HG02840 (cell line): ENCODE measurements around the gene QRFPR.
A peak's percentile ranks its signal among the peaks of the same experiment; 100 is the strongest.
"Not testable (repeated sequence)": the region's sequence is repeated elsewhere in the genome, so short reads cannot be mapped to it uniquely, and the experiment has no call there.

Source experiments
- ATAC-seq: cut with Tn5 transposase; IDR thresholded peaks from one replicate; pipeline ENCODE4 v1.9.1; 2021; ENCODE audit warnings: mild to moderate bottlenecking, moderate library complexity, moderate number of reproducible peaks; ENCODE audit not compliant: unreplicated experiment, low FRiP score

QRFPR gene

GRCh38 chr4:121340247-121340646 is 40.6 kb downstream of the QRFPR start:
- no peak for ATAC-seq

DNA sequence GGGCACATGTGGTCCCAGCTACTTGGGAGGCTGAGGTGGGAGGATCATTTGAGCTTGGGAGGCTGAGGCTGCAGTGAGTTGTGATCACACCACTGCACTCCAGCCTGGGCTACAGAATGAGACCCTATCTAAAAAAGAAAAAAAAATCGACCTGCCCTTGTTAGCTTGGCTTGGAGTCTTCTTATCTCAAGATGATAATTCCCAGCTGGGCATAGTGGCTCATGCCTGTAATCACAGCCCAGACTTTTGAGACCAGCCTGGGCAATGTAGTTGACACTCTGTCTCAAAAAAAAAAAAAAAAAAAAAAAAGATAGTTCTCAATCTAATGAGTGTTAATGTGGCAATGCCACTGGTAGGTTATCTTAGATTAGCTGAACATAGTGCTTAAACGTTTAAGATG is 41.0 kb downstream of the QRFPR start:
- ATAC-seq: no peak

- no peak for ATAC-seq
Measured at GRCh38 chr4:121339307-121339706, 41.5 kb downstream of the QRFPR start.

DNA sequence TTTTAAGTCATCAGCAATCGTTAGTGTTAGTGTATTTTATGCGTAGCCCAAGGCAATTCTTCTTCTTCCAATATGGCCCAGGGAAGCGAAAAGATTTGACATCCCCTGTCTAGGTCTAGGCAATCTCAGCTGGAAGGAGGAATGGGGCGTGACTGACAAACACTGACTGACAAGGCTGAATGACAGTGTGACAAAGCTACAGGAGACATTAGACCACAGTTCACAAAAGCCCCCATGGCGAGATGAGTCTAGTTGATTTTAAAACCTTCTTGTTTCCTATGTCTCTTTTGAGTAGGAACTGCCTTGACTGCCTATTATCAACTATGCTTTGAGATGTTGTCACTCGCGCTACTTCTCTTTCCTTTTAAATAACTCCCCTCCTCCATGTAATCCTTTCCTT is 42.3 kb downstream of the QRFPR start:
- no peak for ATAC-seq

- ATAC-seq: no peak
Measured at GRCh38 chr4:121336706-121337105, 44.1 kb downstream of the QRFPR start.

DNA sequence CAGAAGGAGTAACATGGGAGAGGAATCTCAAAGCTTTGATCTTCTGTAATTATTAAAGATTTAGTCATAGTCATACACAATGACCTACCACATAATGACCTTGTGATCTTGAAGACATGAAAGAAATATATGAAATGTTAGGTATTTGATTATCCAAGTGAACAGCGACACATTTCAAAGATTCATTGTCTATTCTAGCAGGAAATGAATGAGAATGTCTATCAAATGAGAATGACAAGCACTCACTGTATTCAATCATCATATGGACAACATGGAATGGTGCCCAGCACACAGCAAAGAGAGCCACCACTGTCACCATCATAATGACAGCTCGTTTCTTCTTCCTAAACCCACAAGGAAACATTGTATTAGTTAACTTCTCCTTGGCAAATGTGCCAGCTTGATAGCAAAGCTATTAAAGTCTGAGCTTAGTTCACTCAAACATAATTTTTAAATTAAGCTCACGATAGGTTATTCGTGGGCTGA is 50.6 kb downstream of the QRFPR start:
- no peak for ATAC-seq

- no peak for ATAC-seq
Measured at GRCh38 chr4:121326597-121326996, 54.2 kb downstream of the QRFPR start.

DNA sequence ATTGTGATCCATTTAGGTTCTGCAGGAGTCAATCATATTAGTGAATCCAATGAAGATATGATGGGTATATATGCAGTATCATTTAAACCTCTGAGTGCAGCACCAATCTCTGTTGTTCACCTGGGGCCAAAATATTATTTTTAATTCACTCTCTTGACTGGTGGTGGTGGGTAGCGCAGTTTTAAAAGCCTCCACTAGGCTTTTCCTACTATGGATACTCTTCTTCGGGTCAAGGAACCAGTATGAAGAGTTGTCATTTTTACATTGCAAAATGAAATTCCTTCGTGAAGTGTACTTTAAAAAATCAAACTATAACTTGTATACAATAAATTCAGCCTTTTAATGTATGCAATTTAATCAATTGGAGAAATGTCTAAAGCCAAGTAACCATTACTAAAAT is 56.5 kb downstream of the QRFPR start:
- ATAC-seq: no peak

- ATAC-seq: no peak
Measured at GRCh38 chr4:121321466-121321865, 59.4 kb downstream of the QRFPR start.

GRCh38 chr4:121316091-121316490 is 64.7 kb downstream of the QRFPR start:
- ATAC-seq: no peak

DNA sequence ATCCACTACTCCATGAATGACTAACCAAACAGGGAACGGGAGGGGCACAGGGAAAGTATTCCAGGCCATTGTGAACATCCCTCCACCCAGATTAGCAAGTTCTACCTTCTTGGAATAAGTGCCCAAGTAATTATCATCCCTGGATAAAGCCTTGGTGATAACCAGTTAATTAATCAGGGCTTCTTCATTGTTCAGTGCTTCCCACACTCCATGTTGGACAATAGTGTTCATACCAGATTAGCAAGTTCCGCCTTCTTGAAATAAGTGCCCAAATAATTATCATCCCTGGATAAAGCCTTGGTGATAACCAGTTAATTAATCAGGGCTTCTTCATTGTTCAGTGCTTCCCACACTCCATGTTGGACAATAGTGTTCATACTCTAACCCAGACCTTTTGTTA is 67.4 kb downstream of the QRFPR start:
- not testable (repeated sequence) for ATAC-seq

- ATAC-seq: no peak
Measured at GRCh38 chr4:121308828-121309227, 72.0 kb downstream of the QRFPR start.

DNA sequence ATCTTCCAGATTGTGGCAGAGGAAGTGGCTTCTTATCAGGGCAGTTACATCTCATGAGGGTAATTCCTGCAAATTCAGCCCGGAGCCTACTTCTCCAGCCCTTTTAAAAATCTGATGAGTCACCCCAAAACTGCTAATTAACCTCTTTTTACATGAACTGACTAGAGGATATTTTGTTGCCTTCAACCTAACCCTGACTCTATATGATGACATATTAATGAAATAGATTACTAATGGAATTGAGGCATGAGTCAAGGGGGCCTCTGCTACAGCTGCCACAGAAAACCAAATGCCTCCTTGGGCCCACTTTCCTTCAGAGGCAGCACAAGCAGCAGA is 72.5 kb downstream of the QRFPR start:
- ATAC-seq: no peak

DNA sequence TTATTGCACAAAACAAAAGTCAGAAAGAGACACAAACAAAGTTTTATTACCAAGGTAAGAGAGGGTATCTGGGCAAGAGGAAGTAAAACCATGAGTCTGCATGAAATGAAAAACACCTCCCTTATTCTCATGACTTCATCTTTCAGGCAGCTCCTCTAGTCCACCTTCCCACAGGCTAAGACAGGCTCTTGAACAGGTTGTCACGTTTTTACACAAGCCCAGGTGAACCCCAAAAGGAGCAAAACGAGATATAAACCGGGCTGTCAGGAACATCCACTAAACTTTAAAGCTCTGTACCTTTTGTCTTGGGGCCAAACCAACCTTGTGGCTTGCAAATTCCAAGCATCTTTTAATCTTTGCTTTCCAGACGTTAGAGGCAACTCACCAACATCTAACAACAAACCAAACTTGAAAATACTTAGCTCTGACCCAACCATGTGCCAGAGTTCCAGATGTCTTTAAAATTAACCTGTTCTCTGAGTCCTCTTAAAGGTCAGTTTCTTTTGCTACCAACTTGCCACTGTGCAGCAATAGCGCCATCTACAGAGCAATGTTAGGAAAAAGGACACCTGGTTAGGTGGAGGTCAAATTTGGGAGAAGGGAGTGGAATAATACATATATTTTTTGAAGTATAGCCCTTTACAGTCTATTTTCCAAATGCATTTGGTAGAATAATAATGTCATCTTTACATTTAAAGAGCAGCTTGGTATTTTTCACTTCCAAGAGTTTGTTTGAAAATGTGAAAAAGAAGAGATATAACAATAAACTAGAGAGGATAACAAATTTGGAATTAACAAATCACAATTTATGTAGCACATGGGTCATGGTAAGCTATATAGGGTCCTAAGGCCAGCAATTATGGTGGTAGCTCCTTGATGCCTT is 73.1 kb downstream of the QRFPR start:
- ATAC-seq: peak; percentile 75

DNA sequence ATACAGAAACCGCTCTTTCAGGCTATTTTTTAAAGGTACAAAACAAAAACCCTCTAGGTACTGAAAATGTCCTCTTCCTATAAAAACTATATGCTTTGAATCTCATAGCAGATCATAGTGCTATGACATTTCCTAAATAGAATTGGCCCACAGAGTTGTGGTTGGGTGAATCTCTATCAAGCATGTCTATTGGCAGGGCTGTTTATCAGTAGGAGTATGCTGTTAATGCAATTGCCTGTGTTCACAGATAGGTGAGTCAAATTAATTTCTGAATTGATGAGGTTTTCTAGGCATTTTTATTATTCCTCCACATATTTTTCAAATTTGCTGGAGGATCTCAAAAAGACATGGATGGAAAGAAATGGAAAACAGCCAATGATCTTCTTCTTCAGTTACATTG is 73.9 kb downstream of the QRFPR start:
- no peak for ATAC-seq

DNA sequence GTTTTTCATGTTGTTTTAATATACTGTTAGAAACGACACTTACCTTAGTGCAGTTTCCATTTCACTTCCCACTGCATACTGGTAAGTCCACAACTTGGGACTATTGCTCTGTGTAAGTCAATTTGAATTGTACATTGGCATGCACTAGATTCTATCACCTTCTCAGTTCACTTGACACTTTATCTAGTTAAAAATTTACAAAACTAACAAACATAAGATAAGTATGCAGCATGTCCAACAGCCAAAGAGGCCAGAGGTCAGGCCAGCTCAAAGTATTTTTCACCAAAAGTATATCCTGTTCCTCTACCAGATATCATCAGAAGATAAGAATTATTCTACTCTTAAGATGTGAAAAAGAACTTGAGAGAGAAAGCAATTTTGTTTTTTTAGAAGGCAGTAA is 75.9 kb downstream of the QRFPR start:
- no peak for ATAC-seq

- no peak for ATAC-seq
Measured at GRCh38 chr4:121299367-121299766, 81.5 kb downstream of the QRFPR start.

GRCh38 chr4:121283319-121283718 is 97.5 kb downstream of the QRFPR start:
- ATAC-seq: no peak

- no peak for ATAC-seq
Measured at GRCh38 chr4:121280425-121280824, 100.4 kb downstream of the QRFPR start.

GRCh38 chr4:121278811-121279368 is 101.9 kb downstream of the QRFPR start:
- peak; percentile 94 for ATAC-seq
